HCT116 (cell line): ENCODE measurements around the gene BCDIN3D. TPM values are rescaled to one million over a fixed set of nuclear protein-coding genes. Genes with fewer than 3 reads are reported as not detected.

Source experiments
- ATAC-seq: fragments of 200-7000 bp; cut with Tn5 transposase; 2 replicates; pipeline ENCODE4 v1.9.1; 2020; ENCODE audit warnings: mild to moderate bottlenecking, moderate library complexity
- BruUV-seq: library from RNA; stranded (reverse); fragments of 400-500 nt; replicated peaks from 2 replicates; lab custom pipeline; 2021; lab: Mats Ljungman, UMichigan
- CTCF ChIA-PET: fragments of 300-600 bp; sonication (Branson Sonifier 250); formaldehyde crosslinking; loops from one replicate; lab custom pipeline; 2021; ENCODE audit warnings: antibody characterized with exemption; lab: Charles Lee
- POLR2A ChIA-PET: fragments of 300-600, 350-600 bp; sonication (Branson Sonifier 250); formaldehyde crosslinking; loops from one replicate; lab custom pipeline; 2021; ENCODE audit warnings: antibody characterized with exemption; lab: Charles Lee
- RAD21 ChIA-PET, 2 experiments: fragments of 300-600 bp; sonication (Branson Sonifier 250); formaldehyde crosslinking; loops; one replicate each; lab custom pipeline; 2023; ENCODE audit warnings: low total read pairs in 2 of 2; ENCODE audit not compliant: uncharacterized antibody in 2 of 2, unreplicated experiment in 2 of 2, low non-redundant PET in 1 of 2; lab: Charles Lee
- DNase-seq: peaks from one replicate; pipeline ENCODE4 v3.0.0-alpha.2; 2010; ENCODE audit warnings: low read depth, low spot score
- H2AFZ ChIP-seq: fragments of 200-600 bp; shearing (Covaris generic), sonication (generic); 2 replicates; pipeline ENCODE4 v1.6.1; 2017; ENCODE audit warnings: low read depth, mixed run types, mixed read lengths, antibody characterized with exemption, low read length; ENCODE audit not compliant: poor library complexity, severe bottlenecking
- H3K27ac ChIP-seq: 2 replicates; pipeline ENCODE4 v1.5.1; 2012; ENCODE audit warnings: low read depth, low read length
- H3K27me3 ChIP-seq: fragments of 200-600 bp; sonication (generic); 2 replicates; pipeline ENCODE4 v1.6.1; 2016; ENCODE audit warnings: mixed run types, low read length, mixed read lengths; ENCODE audit not compliant: insufficient read depth
- H3K36me3 ChIP-seq, 2 experiments: fragments of 200-500 bp in 1 of 2; fragments of 200-600 bp in 1 of 2; sonication (Bioruptor generic) in 1 of 2; sonication (generic) in 1 of 2; 2 replicates each; pipeline versions ENCODE4 v1.5.1 to v1.6.1; 2014 to 2016; ENCODE audit warnings: low read length in 2 of 2, inconsistent platforms in 1 of 2, mixed read lengths in 1 of 2, mixed run types in 1 of 2; ENCODE audit not compliant: insufficient read depth in 2 of 2, control insufficient read depth in 1 of 2
- H3K4me1 ChIP-seq, 2 experiments: fragments of 200-600 bp in 1 of 2; sonication (generic) in 1 of 2; 2 replicates each; pipeline versions ENCODE4 v1.5.1 to v1.6.1; 2012 to 2017; ENCODE audit warnings: low read length in 2 of 2, inconsistent platforms in 1 of 2, mild to moderate bottlenecking in 1 of 2, mixed read lengths in 1 of 2, mixed run types in 1 of 2, moderate library complexity in 1 of 2; ENCODE audit not compliant: insufficient read depth in 2 of 2, control insufficient read depth in 1 of 2
- H3K4me2 ChIP-seq: fragments of 200-600 bp; sonication (generic); 2 replicates; pipeline ENCODE4 v1.6.1; 2017; ENCODE audit warnings: mixed run types, low read length, mixed read lengths
- H3K4me3 ChIP-seq, 2 experiments: fragments of 200-600 bp in 1 of 2; sonication (generic) in 1 of 2; replicated peaks in 1 of 2; 2 replicates each; pipeline ENCODE4 v1.5.1; 2011 to 2016; ENCODE audit warnings: low read length in 2 of 2, control low read depth in 1 of 2, low read depth in 1 of 2, mild to moderate bottlenecking in 1 of 2, mixed read lengths in 1 of 2, mixed run types in 1 of 2
- H3K79me2 ChIP-seq: fragments of 200-600 bp; sonication (generic); 2 replicates; pipeline ENCODE4 v1.6.1; 2017; ENCODE audit warnings: mild to moderate bottlenecking, mixed run types, low read length, moderate library complexity, mixed read lengths; ENCODE audit not compliant: insufficient read depth
- H3K9ac ChIP-seq: fragments of 200-600 bp; sonication (generic); 2 replicates; pipeline ENCODE4 v1.6.1; 2016; ENCODE audit warnings: low read length, mixed read lengths
- H3K9me2 ChIP-seq: fragments of 200-600 bp; sonication (generic), shearing (Covaris generic); 2 replicates; pipeline ENCODE4 v1.6.1; 2017; ENCODE audit warnings: mixed run types, mild to moderate bottlenecking, moderate library complexity; ENCODE audit not compliant: insufficient read depth
- H3K9me3 ChIP-seq, 2 experiments: fragments of 200-500 bp in 1 of 2; fragments of 200-600 bp in 1 of 2; sonication (Bioruptor generic) in 1 of 2; sonication (generic) in 1 of 2; 2 replicates each; pipeline ENCODE4 v1.6.1; 2014 to 2017; ENCODE audit warnings: low read length in 2 of 2, mixed read lengths in 2 of 2, inconsistent platforms in 1 of 2, low read depth in 1 of 2, mild to moderate bottlenecking in 1 of 2, mixed run types in 1 of 2, moderate library complexity in 1 of 2; ENCODE audit not compliant: control insufficient read depth in 1 of 2, insufficient read depth in 1 of 2
- H4K20me1 ChIP-seq: fragments of 200-600 bp; sonication (generic), shearing (Covaris generic); 2 replicates; pipeline ENCODE4 v1.6.1; 2017; ENCODE audit warnings: mixed run types, mild to moderate bottlenecking, moderate library complexity; ENCODE audit not compliant: insufficient read depth
- CBX3 ChIP-seq: IDR thresholded peaks from 2 replicates; pipeline ENCODE4 v1.6.1; 2012; ENCODE audit warnings: low read depth
- CEBPB ChIP-seq: IDR thresholded peaks from 2 replicates; pipeline ENCODE4 v1.6.1; 2012; ENCODE audit warnings: low read depth
- EGR1 ChIP-seq: IDR thresholded peaks from 2 replicates; pipeline ENCODE4 v1.6.1; 2012; ENCODE audit warnings: low read depth
- EZH2phosphoT487 ChIP-seq: fragments of 200-600 bp; IDR thresholded peaks from 2 replicates; pipeline ENCODE4 v1.6.1; 2018; ENCODE audit warnings: antibody characterized with exemption, borderline replicate concordance
- POLR2AphosphoS5 ChIP-seq: IDR thresholded peaks from 2 replicates; pipeline ENCODE4 v1.6.1; 2011; ENCODE audit warnings: mild to moderate bottlenecking, low read depth, low read length, moderate library complexity
- RAD21 ChIP-seq: IDR thresholded peaks from 2 replicates; pipeline ENCODE4 v1.6.1; 2012; ENCODE audit warnings: low read depth, mild to moderate bottlenecking
- SIN3A ChIP-seq: IDR thresholded peaks from 2 replicates; pipeline ENCODE4 v1.6.1; 2012; ENCODE audit warnings: low read depth
- SP1 ChIP-seq: IDR thresholded peaks from 2 replicates; pipeline ENCODE4 v1.6.1; 2012; ENCODE audit warnings: low read depth
- SRF ChIP-seq: IDR thresholded peaks from 2 replicates; pipeline ENCODE4 v1.6.1; 2012; ENCODE audit warnings: low read depth
- TCF7L2 ChIP-seq: IDR thresholded peaks from 2 replicates; pipeline ENCODE4 v1.7.0; 2011; ENCODE audit warnings: borderline replicate concordance, inconsistent platforms; ENCODE audit not compliant: insufficient read depth, insufficient read length; ENCODE audit errors: extremely low read depth
- YY1 ChIP-seq: IDR thresholded peaks from 2 replicates; pipeline ENCODE4 v1.6.1; 2011; ENCODE audit warnings: low read length, low read depth, moderate library complexity, mild to moderate bottlenecking; ENCODE audit not compliant: insufficient replicate concordance; ENCODE audit errors: extremely low read depth
- ZFX ChIP-seq: fragments of 450-650 bp; IDR thresholded peaks from 2 replicates; pipeline ENCODE4 v1.6.1; 2017
- intact Hi-C: fragments of 100-400 bp; cut with micrococcal nuclease; formaldehyde crosslinking; loops from 2 replicates; pipeline ENCODE4 v1.10.0; 2022
- total RNA-seq: library from RNA; stranded (reverse); gene quantifications from one replicate; pipeline ENCODE4 v1.2.1, GENCODE V29; 2021; ENCODE audit not compliant: unreplicated experiment

BCDIN3D gene
- total RNA-seq, 1 experiment from 2014 or later, result 5.7 TPM

- peaks cover 10% of the 10 kb centered on the region for H3K27me3 ChIP-seq
- H3K9ac ChIP-seq, result no peak overlapping the region
- intact Hi-C loops, result no loop called here
- no peak overlapping the region for H2AFZ ChIP-seq
- H3K9me2 ChIP-seq, result no peaks in the 10 kb centered on the region
- H4K20me1 ChIP-seq, result no peaks in the 10 kb centered on the region
- H3K36me3 ChIP-seq, result no peaks in the 10 kb centered on the region
- CTCF ChIA-PET, result no interaction called here
- no TSS peak for BruUV-seq
- H3K9me3 ChIP-seq, result peaks cover 0 to 10% of the 10 kb centered on the region in 2 experiments; a peak in 1 of 4 replicates
- no peaks in the 10 kb centered on the region for H3K79me2 ChIP-seq
- no peak overlapping the region for H3K4me2 ChIP-seq
- no peak overlapping the region for H3K27ac ChIP-seq
- no peak for DNase-seq
- no peak for TF ChIP-seq EGR1
- no peak for TF ChIP-seq CBX3
- TF ChIP-seq CEBPB, result no peak
- TF ChIP-seq YY1, result no peak
- TF ChIP-seq TCF7L2, result no peak
- no peak for TF ChIP-seq SRF
- TF ChIP-seq POLR2AphosphoS5, result no peak
- no peak for TF ChIP-seq SP1
- no peak for TF ChIP-seq EZH2phosphoT487
- no peak for TF ChIP-seq SIN3A
- no peak for TF ChIP-seq ZFX
- no peak for TF ChIP-seq RAD21
- TF ChIP-seq, all 23 proteins: peak for 0
- ChIA-PET POLR2A (no interaction called here), RAD21 (no interaction called here)
- ATAC-seq, result no peak
- Histone ChIP-seq H3K4me1 (no peaks in the 10 kb centered on the region), H3K4me3 (no peak overlapping the region)
Observed at GRCh38 chr12:49881415-49882247, 38.7 kb upstream of the BCDIN3D start.
